HG03280 (cell line): ENCODE measurements around the gene CBLB.

Experiments
- ATAC-seq: cut with Tn5 transposase; IDR thresholded peaks from one replicate; pipeline ENCODE4 v1.9.1; 2021; ENCODE audit warnings: mild to moderate bottlenecking, moderate library complexity; ENCODE audit not compliant: unreplicated experiment

CBLB gene

DNA sequence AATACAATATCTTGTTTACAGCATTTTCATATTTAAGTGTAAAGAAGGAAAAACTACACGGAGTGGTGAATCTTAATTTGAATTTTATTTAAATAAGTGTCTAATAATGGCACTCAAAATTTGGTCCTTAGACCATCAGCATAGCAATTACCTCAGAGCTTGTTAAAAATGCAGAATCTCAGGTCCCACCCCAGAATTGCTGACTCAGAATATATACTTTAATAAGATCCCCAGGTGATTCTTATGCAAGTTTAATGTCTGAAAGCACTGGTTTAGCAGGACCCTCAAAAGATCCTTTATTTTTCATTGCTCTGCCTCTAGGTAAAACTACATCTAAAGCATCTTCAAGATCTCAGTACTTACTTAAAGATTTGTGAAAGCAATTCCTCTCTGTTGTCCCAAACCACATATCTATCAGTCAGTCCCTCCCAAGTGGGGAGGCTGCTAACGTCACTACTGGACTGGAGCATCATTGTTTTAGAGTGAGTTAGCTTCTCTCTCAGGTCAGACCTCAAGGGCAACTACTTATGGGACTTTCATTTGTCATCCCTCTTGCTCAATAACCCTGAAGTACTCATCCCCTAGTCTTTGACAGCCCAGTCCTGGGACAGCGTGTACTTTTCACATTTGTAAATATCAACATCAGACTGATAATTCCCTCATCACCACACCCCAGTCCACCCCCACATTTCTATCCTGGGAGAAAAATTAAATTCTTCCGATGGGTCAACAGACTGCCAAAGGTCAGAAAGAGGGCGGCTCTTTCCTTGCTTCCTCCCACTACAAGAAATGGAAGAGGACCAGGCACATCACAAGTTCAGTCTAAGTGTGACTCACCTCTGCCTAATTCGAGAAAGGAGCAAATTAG, 76.7 kb downstream of the CBLB start:
- no peak for ATAC-seq

DNA sequence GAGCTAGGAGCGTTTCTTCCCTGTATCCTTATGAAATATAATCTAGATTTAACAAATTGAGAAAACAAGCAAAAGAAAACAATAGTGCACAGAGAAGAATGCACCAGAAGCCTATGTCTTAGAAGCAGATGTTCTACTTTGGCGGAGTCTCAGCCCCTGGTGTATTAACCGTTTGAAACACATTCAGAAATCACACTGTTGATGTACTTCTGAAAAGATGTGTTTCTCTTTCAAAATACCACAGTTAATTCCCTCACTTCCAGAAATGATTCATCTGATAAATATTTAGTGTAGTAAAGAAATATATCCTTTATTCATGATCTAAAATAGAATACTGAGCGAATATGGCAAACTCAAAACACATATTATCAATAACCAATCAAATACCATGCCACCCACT, 77.7 kb downstream of the CBLB start:
- no peak for ATAC-seq

DNA sequence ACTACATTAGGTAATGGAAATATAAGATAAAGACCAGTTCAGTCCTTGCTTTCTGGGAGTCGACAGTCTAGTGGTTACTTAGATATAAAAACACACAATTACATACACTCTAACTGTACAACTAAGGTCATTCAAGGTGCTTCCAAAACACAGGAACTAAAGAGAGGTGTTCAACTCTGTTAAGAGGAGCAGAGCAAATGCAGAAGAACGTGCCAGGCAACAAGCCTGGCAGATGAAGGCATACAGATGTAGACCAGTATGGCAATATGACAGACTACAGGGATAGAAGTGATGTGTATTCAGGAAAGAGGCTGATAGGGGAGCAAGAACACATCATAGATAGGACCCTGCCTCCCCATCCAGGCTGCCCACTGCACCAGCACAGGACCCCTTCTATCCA, 78.3 kb downstream of the CBLB start:
- ATAC-seq: no peak

DNA sequence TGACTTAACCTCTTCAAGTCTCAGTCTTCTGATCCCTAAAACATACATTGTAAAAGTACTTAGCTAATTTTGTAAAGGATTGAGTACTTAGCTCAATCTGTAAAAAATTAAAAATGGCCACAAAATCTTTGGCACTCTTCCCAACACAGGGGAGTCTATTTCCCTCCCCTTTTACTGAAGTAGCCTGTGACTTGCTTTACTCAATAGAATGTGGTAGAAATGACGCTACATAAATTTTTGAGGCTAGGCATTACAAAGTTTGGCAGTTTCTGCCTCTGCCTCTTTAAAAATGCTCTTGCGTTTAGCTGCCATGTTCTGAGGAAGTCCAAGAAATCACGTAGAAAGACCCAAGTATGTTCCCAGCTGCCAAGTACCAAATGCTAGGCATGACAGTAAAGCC, 80.2 kb downstream of the CBLB start:
- no peak for ATAC-seq

DNA sequence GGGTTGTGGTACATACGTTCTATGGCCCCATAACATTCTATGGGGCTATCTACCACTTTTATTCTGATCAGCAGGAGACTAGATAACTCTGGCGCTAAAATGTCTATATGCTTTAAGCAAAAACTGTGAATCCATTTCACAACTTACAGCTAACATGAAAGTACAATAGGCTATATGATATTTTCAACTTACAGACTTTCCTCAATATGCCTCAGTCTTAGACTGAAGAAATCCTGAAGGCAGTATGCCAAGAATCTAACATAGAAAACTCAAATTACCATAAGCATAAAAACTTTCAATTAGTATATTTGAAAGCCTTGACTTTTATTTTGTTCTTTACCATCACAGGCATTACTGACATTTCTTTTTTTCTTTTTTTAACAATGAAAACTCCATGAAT, 81.4 kb downstream of the CBLB start:
- no peak for ATAC-seq

DNA sequence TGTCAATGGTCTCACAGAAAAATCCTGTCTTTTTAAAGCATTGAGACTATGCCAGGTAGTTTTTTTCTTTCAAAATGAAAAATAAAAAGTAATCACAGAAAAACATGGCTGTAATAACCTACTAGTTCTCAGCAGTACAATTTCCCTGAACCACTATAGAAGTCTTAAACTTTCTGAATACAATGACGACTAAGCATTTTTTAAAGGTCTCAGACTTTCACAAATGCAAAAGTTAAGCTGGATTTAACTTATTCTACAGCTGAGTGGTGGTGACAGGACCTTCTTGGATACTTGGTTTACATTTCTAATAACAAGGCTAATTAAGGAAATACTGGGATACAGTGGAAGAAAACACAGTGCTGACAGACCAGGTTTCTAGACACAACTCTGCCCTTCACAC, 81.8 kb downstream of the CBLB start:
- no peak for ATAC-seq

DNA sequence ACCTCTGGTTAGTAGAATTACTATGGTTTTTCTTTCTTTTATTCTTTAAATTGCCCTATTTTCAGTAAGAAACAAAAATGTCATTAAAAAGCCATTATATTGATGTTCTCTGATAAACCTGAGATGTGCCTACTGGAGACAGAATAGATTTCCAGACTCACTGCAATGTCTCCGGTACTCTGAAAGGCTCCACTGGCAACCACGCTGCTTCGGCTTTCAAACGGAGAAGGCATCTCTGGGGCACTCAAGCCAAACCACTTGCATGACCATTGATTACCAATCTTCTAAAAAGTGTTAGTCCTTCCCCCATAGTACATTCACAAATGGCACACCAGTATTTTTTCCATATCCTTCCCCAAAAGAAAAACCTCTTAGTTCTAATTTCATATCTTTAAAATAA, 82.6 kb downstream of the CBLB start:
- no peak for ATAC-seq

DNA sequence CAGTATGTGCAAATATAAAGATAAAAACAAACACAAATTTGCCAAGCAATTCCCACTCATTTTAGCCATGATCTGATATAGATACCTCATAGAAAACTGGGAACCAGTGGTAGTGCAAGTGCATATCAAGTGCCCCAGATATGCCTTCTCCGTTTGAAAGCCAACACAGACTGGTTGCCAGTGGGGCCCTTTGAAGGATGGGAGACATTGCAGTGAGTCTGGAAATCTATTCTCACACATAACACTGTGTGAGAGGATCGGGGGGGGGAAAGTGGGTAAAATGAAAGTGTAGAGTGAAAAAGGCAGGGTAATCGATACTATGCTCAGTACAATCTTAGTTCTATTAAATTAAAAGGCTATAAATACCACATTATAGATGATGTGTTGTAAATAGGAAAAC, 83.0 kb downstream of the CBLB start:
- no peak for ATAC-seq

DNA sequence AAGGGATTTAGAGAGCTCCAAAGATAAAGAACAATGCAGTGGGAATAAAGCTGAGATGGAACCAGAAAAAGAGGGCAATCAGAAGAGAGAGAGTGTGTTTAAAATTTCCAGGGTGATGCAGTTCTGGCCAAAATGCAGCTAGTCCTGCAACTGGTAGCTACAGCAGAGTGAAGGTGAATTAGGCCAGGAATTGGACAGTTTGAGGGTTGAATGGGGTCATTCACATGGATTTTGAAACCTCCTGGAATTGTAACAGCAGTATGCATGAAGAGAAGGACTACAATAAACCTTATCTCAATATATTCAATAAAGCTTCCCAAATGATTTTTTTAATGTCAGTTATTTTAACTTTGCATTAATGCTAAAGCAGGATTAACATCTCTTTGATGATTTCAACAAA, 85.2 kb downstream of the CBLB start:
- no peak for ATAC-seq

DNA sequence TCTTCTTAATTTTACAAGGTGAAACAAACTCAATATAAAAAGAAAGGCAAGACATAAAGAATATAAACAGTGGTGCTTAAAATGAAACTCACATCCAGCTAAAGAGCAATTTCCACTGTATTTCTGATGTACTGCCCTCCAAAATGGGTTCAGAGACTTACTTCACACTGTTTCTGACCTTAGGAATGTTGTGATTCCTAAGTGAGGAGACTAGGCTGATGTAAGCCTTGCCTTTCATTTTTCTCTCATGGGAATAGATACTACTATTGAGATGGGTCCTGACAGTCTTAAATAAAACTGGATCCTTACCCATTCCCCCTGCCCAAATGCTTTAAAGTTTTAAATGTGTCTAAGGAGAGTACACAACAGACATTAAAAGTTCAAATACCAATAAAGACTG, 86.9 kb downstream of the CBLB start:
- ATAC-seq: no peak

DNA sequence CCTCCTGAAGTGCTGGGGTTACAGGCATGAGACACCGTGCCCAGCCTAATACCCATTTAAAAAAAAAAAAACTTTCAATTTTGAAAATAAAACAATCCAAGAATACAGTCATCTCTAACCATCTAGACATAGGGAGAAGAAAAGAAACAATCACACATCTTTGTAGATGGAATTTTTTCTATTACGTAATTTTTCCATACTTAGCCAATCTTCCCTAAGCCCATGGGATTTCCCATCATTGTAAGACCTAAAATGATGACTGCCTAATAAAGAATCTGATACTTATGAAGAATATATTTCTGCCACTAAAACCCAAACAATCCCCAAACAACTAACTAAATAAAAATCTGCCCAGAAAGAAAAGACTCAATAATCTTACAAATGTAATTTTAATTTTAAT, 88.7 kb downstream of the CBLB start:
- ATAC-seq: no peak

DNA sequence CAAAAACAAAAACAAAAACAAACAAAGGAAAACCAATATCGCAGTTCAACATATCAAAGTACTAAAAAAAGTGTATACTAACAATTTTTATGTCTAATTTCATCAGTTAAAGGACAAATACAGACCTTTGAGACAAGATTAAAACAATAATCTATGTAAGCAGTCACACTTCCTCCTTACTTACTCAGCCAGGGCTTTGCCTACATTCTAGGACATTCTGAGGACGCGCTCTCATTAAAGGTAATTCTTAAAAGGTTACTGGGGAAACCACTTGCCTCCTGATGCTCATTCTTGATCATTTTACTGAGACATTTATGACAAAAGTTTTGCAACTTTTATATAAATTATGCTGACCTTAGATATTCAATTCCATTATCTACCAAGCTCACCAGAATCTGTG, 93.4 kb downstream of the CBLB start:
- no peak for ATAC-seq

DNA sequence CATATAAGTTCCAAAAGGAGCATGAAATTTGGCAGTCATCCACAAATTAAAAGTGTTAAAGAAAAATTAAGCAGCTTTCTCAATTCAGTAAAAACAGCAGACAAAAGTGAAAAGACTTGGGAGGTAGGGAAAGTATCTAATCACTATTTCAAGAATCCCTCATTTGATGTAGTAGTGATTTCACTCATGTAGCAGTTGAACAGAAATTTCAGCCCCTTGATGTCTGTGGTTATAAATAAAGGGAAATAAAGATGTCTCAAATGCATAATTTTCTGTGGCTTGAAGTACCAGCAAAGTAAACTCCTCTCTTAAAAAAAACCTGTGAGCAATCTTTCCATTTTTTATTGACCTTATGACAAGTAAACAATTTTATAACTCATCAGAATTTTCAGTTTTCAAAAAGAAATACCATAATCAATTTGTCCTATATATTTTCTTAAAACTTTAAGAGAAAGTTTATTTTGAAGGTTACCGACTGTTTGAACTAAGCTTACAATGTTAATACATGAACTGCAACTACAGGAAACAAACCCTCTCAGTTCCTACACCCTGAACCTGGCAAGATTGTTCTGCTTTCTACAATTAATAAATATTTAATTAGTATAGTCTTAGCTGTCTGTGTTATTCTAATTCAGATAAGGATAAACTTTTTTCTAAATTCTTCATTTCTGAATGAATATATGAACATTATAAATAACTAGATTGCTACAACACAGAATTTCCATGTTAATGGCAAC, 94.2 kb downstream of the CBLB start:
- ATAC-seq: no peak

DNA sequence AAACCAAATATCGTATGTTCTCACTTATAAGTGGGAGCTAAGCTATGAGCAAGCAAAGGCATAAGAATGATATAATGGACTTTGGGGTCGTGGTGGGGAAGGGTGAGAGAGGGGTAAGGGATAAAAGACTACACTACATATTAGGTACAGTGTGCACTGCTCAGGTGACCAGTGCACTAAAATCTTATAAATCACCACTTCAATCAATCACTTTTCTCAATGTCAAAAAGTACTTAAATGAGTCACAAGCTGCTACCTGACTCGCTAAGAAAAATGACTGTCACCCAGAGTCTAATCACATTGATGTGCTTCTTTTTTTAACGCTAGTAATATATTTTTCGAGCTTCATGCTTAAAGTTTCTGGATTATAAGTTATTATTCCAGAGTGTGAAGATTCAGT, 95.5 kb downstream of the CBLB start:
- no peak for ATAC-seq

DNA sequence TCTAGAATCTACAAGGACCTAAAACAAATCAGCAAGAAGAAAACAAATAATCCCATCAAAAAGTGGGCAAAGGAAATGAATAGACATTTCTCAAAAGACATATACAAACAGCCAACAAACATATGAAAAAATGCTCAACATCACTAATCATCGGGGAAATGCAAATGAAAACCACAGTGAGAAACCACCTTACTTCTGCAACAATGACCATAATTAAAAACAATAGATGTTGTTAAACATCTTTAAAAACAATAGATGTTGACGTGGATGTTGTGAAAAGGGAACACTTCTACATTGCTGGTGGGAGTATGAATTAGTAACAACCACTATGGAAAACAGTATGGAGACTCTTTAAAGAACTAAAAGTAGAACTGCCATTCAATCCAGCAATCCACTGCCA, 96.2 kb downstream of the CBLB start:
- ATAC-seq: no peak

DNA sequence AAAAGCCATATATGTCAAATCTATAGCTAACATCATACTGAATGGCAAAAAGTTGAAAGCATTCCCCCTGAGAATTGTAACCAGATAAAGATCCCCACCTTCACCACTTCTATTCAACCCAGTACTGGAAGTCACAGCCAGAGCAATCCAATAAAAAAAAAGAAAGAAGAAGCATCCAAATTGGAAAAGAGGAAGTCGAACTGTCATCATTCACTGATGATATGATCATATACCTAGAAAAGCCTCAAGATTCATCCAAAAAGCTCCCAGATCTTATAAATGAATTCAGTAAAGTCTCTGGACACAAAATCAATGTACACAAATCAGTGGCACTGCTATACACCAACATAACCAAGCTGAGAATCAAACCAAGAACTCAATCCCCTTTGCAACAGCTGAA, 97.4 kb downstream of the CBLB start:
- no peak for ATAC-seq

DNA sequence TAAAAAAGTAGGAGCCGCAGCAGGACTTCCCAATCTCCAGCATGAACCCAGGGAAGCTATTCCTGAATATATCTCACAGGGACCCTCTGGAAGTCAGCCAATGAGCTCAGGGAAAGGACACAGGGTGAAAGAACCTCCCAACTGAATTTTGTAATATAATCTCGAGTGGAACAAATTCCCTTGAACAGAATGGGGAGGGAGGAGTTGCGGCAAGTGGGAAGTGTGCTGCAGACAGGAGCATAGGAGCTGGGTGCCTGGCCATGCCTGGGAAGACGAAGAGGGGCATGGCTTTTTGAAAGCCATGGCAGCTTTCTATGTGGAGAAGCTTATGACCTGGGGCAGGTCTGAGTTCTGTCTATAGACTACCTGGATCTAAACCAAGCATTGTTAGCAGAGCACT, 98.4 kb downstream of the CBLB start:
- no peak for ATAC-seq

DNA sequence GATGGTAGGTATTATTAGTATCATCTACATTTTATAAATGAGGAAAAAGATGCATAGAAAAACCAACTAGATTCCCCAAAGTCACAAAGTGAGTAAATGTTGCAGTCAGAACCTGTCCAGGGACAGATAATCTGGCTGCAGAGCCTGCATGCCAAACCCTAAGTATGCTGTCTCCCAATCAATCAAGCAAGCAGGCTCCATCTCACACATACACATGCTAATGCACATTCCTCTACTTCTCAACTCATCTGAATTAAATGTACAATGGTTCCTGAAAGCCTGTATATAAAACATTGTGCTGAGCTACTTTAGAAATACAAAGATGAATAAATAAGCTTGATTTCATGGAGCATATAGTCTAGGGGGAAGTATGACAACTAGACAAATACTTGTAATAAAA, 101.0 kb downstream of the CBLB start:
- ATAC-seq: no peak

DNA sequence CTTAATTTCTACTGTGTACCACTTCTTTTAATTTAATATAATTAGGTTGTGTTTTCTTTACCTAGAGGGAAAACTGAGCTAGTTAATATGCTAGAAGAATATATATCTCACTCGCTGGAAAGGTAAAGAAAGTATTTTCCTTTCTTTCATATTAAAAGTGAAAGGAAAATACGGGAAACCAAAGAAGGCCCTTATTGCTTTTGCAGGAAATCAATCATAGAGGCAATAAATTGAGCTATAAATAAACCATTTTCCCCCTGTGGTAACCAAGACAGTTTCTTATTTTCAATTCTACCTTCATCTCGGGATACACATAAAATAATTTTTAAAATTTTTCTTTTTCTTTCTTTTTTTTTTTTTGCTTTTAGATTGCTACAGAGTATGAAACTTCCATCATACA, 101.6 kb downstream of the CBLB start:
- ATAC-seq: no peak

DNA sequence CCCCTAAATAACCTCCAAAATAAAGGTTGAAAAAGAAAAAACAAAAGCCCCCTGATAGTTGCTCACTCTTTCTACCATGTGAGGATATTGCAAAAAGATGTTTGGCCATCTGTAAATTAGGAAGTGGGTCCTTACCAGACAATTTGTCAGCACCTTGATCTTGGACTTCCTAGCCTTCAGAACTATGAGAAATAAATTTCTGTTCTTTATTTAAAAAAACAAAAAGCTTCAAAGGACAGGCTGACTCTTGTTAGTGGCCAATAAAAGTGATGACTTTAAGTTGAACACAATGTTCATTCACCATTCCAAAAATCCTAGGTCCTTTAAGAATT, 103.5 kb downstream of the CBLB start:
- ATAC-seq: no peak

DNA sequence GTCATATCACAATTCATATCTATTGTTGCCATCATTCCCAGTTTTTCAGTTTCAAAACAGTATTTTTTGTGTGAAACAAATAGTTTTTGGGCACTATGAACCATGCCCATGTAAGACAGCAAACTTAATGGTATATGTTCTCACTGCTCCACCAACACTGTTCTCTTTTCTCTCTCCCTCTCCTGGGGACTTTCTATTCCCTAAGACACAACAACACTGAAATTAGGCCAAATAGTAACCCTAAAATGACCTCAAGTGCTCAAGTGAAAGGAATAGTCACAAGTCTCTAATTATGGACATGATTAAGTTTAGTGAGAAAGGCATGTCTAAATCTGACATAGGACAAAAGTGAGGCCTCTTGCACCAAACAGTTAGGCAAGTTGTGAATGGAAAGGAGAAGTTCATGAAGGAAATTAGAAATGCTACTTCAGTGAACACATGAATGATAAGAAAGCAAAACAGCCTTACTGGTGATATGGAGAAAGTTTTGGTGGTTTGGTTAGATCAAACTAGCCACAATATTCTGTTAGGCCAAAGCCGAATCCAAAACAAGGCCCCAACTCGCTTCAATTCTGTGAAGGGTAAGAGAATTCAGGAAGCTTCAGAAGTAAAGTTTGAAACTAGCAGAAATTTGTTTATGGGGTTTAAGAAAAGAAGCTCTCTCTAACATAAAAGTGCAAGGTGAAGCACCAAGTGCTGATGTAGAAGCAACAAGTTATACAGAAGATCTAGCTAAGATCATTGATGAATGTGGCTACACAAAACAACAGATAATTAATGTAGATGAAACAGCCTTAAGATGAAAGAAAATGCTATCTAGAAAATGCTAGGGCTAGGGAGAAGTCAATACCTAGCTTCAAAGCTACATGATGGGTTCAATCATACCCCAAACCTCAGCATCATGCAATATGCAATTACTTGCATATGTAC, 104.2 kb downstream of the CBLB start:
- ATAC-seq: no peak

DNA sequence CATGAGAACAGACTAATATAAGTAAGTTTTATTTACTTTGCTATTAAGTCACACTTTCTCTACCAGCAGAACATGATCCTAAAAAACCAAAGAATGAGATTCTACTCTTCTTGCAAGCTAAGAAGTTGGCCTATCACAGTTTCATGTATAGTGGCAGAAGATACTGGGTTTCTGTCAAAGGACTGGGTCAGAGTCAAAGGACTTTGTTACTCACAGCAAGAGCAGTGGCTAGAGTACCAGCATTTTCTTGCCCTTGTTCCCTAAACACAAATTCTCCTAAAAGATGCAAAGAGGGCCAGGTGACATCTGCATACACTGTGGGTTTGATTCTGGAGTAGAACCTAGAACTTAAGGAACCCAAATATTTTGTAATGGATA, 105.2 kb downstream of the CBLB start:
- ATAC-seq: no peak
